ENCODE results near the gene B3GALT6. TPM values are rescaled to one million over a fixed set of nuclear protein-coding genes. Genes with fewer than 3 reads are reported as not detected.

B3GALT6 gene
- total RNA-seq, 1 experiment from 2014 or later = 24.6 TPM

DNA sequence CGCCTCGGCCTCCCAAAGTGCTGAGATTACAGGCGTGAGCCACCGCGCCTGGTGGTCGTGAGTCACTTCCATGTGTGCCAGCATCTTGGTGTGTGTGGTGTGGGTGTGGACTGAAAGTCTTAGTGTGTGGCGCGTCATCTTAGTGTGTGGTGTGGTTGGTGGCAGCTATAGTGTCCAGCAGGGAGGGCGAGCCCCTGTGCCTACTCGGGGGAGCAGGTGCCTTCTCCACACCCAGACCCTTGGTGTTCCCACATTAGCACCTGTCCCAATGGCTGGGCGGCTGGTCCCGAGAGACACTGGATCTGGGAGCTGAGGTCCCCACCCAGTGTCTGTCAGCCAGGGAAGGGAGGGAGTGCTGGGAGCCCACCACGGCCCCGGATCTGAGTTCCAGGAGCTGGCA, 51.0 kb downstream of the B3GALT6 start:
- no peaks in the 10 kb centered on the region for H3K27me3 Mint-ChIP-seq (ENCODE audit: insufficient read depth, unreplicated experiment)
- peak; percentile 45 for DNase-seq (ENCODE audit: unreplicated experiment)
- H3K27ac Mint-ChIP-seq (ENCODE audit: low read depth, unreplicated experiment) = no peak overlapping the region
- ChIA-PET CTCF (interaction anchor here (1.3 to 1.4 kb wide), 2 partner anchors 9 to 161 kb away, joined by 3 to 7 read pairs; no protein-coding TSS in a partner anchor), POLR2A (interaction anchor here (0.9 kb wide), 1 partner anchor 9 kb away, joined by 3 read pairs; the partner anchor contains the start of gene UBE2J2)
- H3K4me3 Mint-ChIP-seq (ENCODE audit: unreplicated experiment) = no peak overlapping the region
- no TSS peak for BruUV-seq (replicated peaks)
- H3K36me3 Mint-ChIP-seq (ENCODE audit: insufficient read depth, unreplicated experiment) = no peaks in the 10 kb centered on the region
- no peak for TF ChIP-seq CTCF (IDR thresholded peaks at IDR 0.05; ENCODE audit: unreplicated experiment)
- intact Hi-C loops (cut with micrococcal nuclease) = no loop called here
- no peaks in the 10 kb centered on the region for H3K9me3 Mint-ChIP-seq (ENCODE audit: unreplicated experiment)
- H3K4me1 Mint-ChIP-seq (ENCODE audit: insufficient read depth, unreplicated experiment) = peaks cover 6% of the 10 kb centered on the region

DNA sequence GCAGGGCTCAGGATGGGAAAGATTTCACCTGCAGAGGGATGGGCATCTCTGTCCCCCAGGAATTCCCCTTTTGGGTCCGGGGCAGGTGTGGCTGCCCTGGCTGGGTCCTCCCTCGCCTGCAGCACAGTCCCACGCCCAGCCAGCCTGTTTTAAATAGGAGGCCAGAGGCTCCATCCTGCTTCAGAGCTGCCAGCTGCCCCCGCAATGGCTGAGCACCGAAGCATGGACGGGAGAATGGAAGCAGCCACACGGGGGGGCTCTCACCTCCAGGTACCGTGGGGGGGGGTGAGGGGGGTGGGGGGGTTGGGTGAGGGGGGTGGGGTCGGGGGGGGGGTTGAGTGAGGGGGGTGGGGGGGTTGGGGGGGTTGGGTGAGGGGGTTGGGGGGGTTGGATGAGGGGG, 51.8 kb downstream of the B3GALT6 start:
- no peak for TF ChIP-seq CTCF (IDR thresholded peaks at IDR 0.05; ENCODE audit: unreplicated experiment)
- H3K36me3 Mint-ChIP-seq (ENCODE audit: insufficient read depth, unreplicated experiment) = no peaks in the 10 kb centered on the region
- H3K9me3 Mint-ChIP-seq (ENCODE audit: unreplicated experiment) = no peaks in the 10 kb centered on the region
- peak; percentile 40 for DNase-seq (ENCODE audit: unreplicated experiment)
- no peak overlapping the region for H3K27ac Mint-ChIP-seq (ENCODE audit: low read depth, unreplicated experiment)
- CTCF ChIA-PET = no interaction called here
- H3K4me1 Mint-ChIP-seq (ENCODE audit: insufficient read depth, unreplicated experiment) = peaks cover 6% of the 10 kb centered on the region
- no TSS peak for BruUV-seq (replicated peaks)
- POLR2A ChIA-PET = interaction anchor here (0.9 kb wide), 2 partner anchors 8 to 10 kb away, joined by 3 to 4 read pairs; partner anchors contain the start of gene UBE2J2
- H3K4me3 Mint-ChIP-seq (ENCODE audit: unreplicated experiment) = no peak overlapping the region
- intact Hi-C loops (cut with micrococcal nuclease) = no loop called here
- no peaks in the 10 kb centered on the region for H3K27me3 Mint-ChIP-seq (ENCODE audit: insufficient read depth, unreplicated experiment)

Other genes starting within 250 kb of the B3GALT6 start
- gene HES4, start 232.1 kb upstream of the B3GALT6 start, total RNA-seq (2022) = 42.1 and 42.6 TPM in 2 replicates
- gene ISG15, start 218.7 kb upstream of the B3GALT6 start, total RNA-seq (2022) = 7.4 and 8.8 TPM in 2 replicates
- 286 and 303 TPM in 2 replicates for gene AGRN, start 212.1 kb upstream of the B3GALT6 start, total RNA-seq (2022)
- gene RNF223, start 157.9 kb upstream of the B3GALT6 start, total RNA-seq (2022) = 0.30 and 0.37 TPM in 2 replicates
- 15.7 and 18.6 TPM in 2 replicates for gene C1orf159, start 116.1 kb upstream of the B3GALT6 start, total RNA-seq (2022)
- gene TTLL10, start 58.4 kb upstream of the B3GALT6 start, total RNA-seq (2022) = not detected in 2 replicates
- not detected in 2 replicates for gene TNFRSF18, start 25.6 kb upstream of the B3GALT6 start, total RNA-seq (2022)
- not detected in 2 replicates for gene TNFRSF4, start 18.1 kb upstream of the B3GALT6 start, total RNA-seq (2022)
- gene SDF4, start 236 bp upstream of the B3GALT6 start, total RNA-seq (2022) = 122 and 127 TPM in 2 replicates
- 1.5 and 3.3 TPM in 2 replicates for gene C1QTNF12, start 14.5 kb downstream of the B3GALT6 start, total RNA-seq (2022)
- 62.1 and 70.5 TPM in 2 replicates for gene UBE2J2, start 41.6 kb downstream of the B3GALT6 start, total RNA-seq (2022)
- 1.8 and 2.2 TPM in 2 replicates for gene SCNN1D, start 48.2 kb downstream of the B3GALT6 start, total RNA-seq (2022)
- gene ACAP3, start 75.7 kb downstream of the B3GALT6 start, total RNA-seq (2022) = 31.5 and 33.5 TPM in 2 replicates
- gene PUSL1, start 76.4 kb downstream of the B3GALT6 start, total RNA-seq (2022) = 15.9 and 27.4 TPM in 2 replicates
- 122 and 129 TPM in 2 replicates for gene INTS11, start 92.4 kb downstream of the B3GALT6 start, total RNA-seq (2022)
- gene CPTP, start 92.6 kb downstream of the B3GALT6 start, total RNA-seq (2022) = 19.3 and 21.0 TPM in 2 replicates
- 0.17 TPM in 1 of 2 replicates, not detected in the other for gene TAS1R3, start 99.0 kb downstream of the B3GALT6 start, total RNA-seq (2022)
- gene DVL1, start 117.2 kb downstream of the B3GALT6 start, total RNA-seq (2022) = 96.2 and 113 TPM in 2 replicates
- gene MXRA8, start 126.3 kb downstream of the B3GALT6 start, total RNA-seq (2022) = not detected in 2 replicates
- 120 and 148 TPM in 2 replicates for gene AURKAIP1, start 143.0 kb downstream of the B3GALT6 start, total RNA-seq (2022)
- 230 and 248 TPM in 2 replicates for gene CCNL2, start 167.1 kb downstream of the B3GALT6 start, total RNA-seq (2022)
- 131 and 137 TPM in 2 replicates for gene MRPL20, start 175.1 kb downstream of the B3GALT6 start, total RNA-seq (2022)
- gene ANKRD65, start 189.0 kb downstream of the B3GALT6 start, total RNA-seq (2022) = 0.86 and 1.4 TPM in 2 replicates
- 0.37 and 0.54 TPM in 2 replicates for gene VWA1, start 203.5 kb downstream of the B3GALT6 start, total RNA-seq (2022)
- gene ATAD3C, start 217.5 kb downstream of the B3GALT6 start, total RNA-seq (2022) = 0.27 and 2.0 TPM in 2 replicates
- 42.2 and 46.9 TPM in 2 replicates for gene ATAD3B, start 239.5 kb downstream of the B3GALT6 start, total RNA-seq (2022)